ENCODE data around the gene KCNIP3. TPM values are rescaled to one million over a fixed set of nuclear protein-coding genes. Genes with fewer than 3 reads are reported as not detected.

Gene KCNIP3
- 0.30 and 2.3 TPM in 2 replicates for total RNA-seq

DNA sequence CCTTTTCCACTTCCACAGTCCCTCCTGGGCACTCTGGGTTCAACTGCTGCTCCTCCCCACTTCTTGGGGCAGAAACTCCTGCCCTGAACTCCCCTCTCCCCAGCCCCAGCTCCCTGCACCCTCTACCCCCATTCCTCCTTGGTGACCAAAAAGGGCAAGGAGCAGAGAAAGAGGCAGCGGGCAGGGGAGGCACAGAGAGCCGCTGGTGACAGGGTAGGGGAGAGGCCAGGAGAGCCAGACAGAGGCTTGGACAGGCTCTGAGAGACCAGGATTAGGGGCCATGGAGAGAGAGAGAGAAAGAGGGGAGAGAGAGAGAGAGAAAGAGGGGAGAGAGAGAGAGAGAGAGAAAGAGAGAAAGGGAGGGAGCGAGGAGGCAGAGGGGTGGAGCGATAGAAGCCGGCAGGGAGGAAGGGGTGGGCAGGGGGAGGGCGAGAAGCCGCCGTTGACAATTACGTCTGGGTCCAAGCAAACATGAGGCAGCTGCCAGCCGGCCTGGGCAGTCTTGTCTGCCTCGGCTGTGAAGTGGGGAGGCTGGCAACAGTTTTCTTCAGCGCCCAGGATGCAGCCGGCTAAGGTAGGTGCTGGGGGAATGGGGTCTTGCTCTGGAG lies at the start of gene KCNIP3:
KCNIP3 (plus strand) TSS at position 468 of the 608 bp plus-strand sequence; CDS start at position 560, 92 bp downstream.

DNA sequence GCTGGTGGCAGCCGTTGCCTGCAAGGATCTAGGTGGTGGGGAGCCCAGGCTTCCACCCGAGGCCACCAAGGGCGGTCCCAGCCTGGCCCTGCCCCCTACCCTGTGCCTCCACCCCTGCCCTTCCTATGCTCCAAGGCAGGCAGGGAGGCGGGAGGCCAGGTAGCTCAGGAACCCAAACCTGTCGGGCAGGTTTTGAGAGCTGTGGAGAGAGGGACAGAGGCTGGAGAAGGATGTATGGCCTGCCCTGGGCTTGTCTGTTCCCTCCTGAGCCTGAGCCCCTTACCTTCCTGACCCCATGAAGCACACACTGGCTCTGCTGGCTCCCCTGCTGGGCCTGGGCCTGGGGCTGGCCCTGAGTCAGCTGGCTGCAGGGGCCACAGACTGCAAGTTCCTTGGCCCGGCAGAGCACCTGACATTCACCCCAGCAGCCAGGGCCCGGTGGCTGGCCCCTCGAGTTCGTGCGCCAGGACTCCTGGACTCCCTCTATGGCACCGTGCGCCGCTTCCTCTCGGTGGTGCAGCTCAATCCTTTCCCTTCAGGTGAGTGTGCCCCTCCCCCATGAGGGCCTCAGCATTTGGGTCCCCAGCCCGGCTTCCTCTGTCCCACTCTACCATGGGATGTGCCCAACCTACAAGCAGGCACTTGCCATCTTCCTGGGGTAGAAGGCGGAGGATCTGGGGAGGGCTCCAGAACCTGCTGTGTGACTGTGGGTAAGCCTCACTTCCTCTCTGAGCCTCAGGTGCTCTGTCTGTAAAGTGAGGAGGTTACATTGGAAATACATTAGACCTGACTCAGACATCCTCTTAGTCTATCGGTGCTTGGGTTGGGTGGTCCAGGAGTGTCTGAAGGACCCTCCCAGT lies 22.6 kb upstream of the KCNIP3 start, which contains the start of gene PROM2:
PROM2 (plus strand) TSS at position 159 of the 860 bp plus-strand sequence; CDS start at position 296, 137 bp downstream.

DNA sequence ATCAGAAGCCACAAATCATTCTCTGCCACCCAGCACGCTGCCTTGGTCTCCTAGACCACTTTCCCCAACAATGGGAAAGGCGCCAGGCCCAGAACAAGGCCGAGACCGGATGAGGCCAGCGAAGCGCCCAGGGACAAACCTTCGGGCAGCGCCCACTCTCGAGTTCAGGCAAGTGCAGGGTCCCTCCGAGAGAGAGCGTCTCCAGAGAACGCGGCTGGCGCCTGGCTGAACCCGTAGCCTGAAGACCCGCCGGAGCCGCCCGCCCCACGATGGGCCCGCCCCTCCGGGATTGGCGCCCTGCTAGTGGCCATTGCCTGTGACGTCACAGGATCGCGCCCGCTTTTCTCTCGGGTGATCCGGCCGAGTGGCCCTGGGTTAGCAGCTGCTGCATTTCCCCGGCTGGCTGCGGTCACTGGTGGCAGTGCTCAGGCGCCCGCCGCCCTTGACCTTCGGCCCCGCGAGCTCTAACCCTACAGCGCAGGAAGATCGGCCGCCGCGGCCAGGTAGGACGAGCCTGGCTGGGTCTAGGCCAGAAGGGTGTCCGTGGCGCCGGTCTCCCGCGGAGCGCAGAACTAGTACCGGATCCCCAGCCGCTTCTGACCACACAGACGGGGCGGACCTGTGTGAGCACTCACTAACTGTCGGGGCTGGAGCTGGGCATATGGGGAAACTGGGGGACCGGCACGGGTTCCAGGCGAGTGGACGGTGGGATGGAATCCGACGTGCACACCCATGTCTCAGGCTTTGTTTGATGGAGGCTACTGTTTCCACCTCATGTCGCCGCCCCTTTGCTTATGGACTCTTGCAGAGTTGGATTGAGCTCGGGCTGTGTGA lies 105.4 kb downstream of the KCNIP3 start, which contains the start of gene FAHD2A:
FAHD2A (plus strand) TSS at position 339 of the 834 bp plus-strand sequence. CDS start 2,851 bp downstream, outside the sequence.

Other genes with a start within 250 kb of the KCNIP3 start
- gene MRPS5, start 175.5 kb upstream of the KCNIP3 start, total RNA-seq, result 46.0 and 54.8 TPM in 2 replicates
- gene ZNF514, start 137.5 kb upstream of the KCNIP3 start, total RNA-seq, result 12.2 and 14.0 TPM in 2 replicates
- 8.9 and 11.6 TPM in 2 replicates for gene ZNF2, start 131.5 kb upstream of the KCNIP3 start, total RNA-seq
- gene ZNF892, start 89.8 kb upstream of the KCNIP3 start, total RNA-seq, result 6.0 and 10.4 TPM in 2 replicates
- 0.30 and 0.83 TPM in 2 replicates for gene PROM2, start 22.9 kb upstream of the KCNIP3 start, total RNA-seq
- gene FAHD2A, start 105.4 kb downstream of the KCNIP3 start, total RNA-seq, result 24.4 and 28.5 TPM in 2 replicates
- gene TRIM43B, start 187.4 kb downstream of the KCNIP3 start, total RNA-seq, result not detected in 2 replicates